ENCODE data around the gene MIEF1.
"Not testable (repeated sequence)": the region's sequence is repeated elsewhere in the genome, so short reads cannot be mapped to it uniquely, and the experiment has no call there.

MIEF1 gene

GRCh38 chr22:39519681-39520225, 17.7 kb downstream of the MIEF1 start:
- peak; percentile 99 for DNase-seq (ENCODE audit: low read depth)

GRCh38 chr22:39520226-39521105, 18.4 kb downstream of the MIEF1 start, which contains the start of gene ATF4:
Gene ATF4, plus strand, starts transcription at chr22:39520562. Its CDS starts 884 bp downstream, at chr22:39521446.
- TF ChIP-seq, protein P1, sequence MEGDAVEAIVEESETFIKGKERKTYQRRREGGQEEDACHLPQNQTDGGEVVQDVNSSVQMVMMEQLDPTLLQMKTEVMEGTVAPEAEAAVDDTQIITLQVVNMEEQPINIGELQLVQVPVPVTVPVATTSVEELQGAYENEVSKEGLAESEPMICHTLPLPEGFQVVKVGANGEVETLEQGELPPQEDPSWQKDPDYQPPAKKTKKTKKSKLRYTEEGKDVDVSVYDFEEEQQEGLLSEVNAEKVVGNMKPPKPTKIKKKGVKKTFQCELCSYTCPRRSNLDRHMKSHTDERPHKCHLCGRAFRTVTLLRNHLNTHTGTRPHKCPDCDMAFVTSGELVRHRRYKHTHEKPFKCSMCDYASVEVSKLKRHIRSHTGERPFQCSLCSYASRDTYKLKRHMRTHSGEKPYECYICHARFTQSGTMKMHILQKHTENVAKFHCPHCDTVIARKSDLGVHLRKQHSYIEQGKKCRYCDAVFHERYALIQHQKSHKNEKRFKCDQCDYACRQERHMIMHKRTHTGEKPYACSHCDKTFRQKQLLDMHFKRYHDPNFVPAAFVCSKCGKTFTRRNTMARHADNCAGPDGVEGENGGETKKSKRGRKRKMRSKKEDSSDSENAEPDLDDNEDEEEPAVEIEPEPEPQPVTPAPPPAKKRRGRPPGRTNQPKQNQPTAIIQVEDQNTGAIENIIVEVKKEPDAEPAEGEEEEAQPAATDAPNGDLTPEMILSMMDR (IDR thresholded peaks at IDR 0.05; ENCODE audit: insufficient read depth, low read depth, low read length, missing control alignments), result no peak
- DNase-seq (ENCODE audit: low read depth), result no peak
- H3K4me3 ChIP-seq (ENCODE audit: low read length), result peak within 1 kb of the TSS; percentile 80

More at GRCh38 chr22:39519681-39520225, 17.7 kb downstream of the MIEF1 start:
- peak overlapping the region; percentile 80 for H3K4me3 ChIP-seq (ENCODE audit: low read length)
- TF ChIP-seq, protein P1 (IDR thresholded peaks at IDR 0.05; ENCODE audit: insufficient read depth, low read depth, low read length, missing control alignments), result peak; percentile 15

GRCh38 chr22:39521106-39521885, 19.2 kb downstream of the MIEF1 start:
- peak; percentile 69 for DNase-seq (ENCODE audit: low read depth)
- H3K4me3 ChIP-seq (ENCODE audit: low read length), result peak overlapping the region; percentile 80

DNA sequence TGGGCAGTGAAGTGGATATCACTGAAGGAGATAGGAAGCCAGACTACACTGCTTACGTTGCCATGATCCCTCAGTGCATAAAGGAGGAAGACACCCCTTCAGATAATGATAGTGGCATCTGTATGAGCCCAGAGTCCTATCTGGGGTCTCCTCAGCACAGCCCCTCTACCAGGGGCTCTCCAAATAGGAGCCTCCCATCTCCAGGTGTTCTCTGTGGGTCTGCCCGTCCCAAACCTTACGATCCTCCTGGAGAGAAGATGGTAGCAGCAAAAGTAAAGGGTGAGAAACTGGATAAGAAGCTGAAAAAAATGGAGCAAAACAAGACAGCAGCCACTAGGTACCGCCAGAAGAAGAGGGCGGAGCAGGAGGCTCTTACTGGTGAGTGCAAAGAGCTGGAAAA, 20.0 kb downstream of the MIEF1 start:
- H3K4me3 ChIP-seq (ENCODE audit: low read length), result peak overlapping the region; percentile 80
- not testable (repeated sequence) for DNase-seq (ENCODE audit: low read depth)

DNA sequence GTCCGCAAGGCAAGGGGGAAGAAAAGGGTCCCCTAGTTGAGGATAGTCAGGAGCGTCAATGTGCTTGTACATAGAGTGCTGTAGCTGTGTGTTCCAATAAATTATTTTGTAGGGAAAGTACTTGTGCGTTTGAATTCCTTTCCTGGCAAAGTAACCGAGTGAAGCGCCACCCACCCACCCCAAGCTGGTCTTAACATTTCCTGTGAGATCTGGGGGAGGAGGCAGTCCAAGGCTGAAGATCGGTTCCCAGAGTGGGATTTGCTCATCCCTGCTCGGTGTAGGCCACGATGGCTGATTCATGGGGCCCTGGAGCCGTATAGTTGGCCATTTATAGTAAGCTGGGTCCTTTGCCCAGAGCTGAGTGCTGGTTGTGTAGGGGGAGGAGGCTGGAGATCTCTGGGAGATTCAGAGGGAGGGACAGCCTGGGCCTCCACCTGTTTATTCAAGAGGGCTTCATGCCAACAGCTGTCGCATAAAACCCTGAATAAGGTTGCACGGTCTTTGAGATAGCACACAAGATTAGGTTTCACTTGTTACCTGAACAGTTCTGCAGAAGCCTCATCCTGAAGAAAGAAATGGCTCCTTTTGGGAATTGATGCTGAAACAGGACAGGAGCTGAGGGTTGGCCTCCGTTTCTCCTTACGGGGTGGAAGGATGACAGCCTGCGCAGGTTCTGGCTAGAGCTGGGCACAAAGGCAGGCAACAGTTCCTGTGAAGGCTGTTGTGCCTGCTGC, 20.6 kb downstream of the MIEF1 start:
- DNase-seq (ENCODE audit: low read depth), result peak; percentile 70
- peak overlapping the region; percentile 80 for H3K4me3 ChIP-seq (ENCODE audit: low read length)
- TF ChIP-seq, protein P1 (IDR thresholded peaks at IDR 0.05; ENCODE audit: insufficient read depth, low read depth, low read length, missing control alignments), result no peak

GRCh38 chr22:39524089-39524752, 22.1 kb downstream of the MIEF1 start:
- TF ChIP-seq, protein P1 (IDR thresholded peaks at IDR 0.05; ENCODE audit: insufficient read depth, low read depth, low read length, missing control alignments), result no peak
- H3K4me3 ChIP-seq (ENCODE audit: low read length), result no peak overlapping the region
- DNase-seq (ENCODE audit: low read depth), result no peak
